Transverse colon (tissue), 4 donors: ENCODE measurements around the gene OR9A2. TPM values are rescaled to one million over a fixed set of nuclear protein-coding genes. Genes with fewer than 3 reads are reported as not detected.

ENCODE experiments used
- DNase-seq: peaks from one replicate; pipeline ENCODE4 v3.0.0-alpha.2; 2019
- H3K27ac ChIP-seq, 4 donors: fragments of 200-600 bp; sonication (generic); 2 replicates each; pipeline ENCODE4 v1.5.1; 2016 to 2018; ENCODE audit warnings: inconsistent platforms in 4 of 4
- H3K27me3 ChIP-seq: fragments of 200-600 bp; sonication (generic); 2 replicates; pipeline ENCODE4 v1.5.1; 2017; ENCODE audit warnings: inconsistent platforms
- H3K36me3 ChIP-seq, 4 donors: fragments of 200-600 bp; sonication (generic); 2 replicates each; pipeline ENCODE4 v1.5.1; 2017 to 2019; ENCODE audit warnings: inconsistent platforms in 4 of 4
- H3K4me1 ChIP-seq, 4 donors: fragments of 200-600 bp; sonication (generic); 2 replicates each; pipeline ENCODE4 v1.5.1; 2017 to 2020; ENCODE audit warnings: inconsistent platforms in 4 of 4
- H3K4me3 ChIP-seq, 4 donors: fragments of 200-600 bp; sonication (generic); 1 replicate in 1 of 4; 2 replicates in 3 of 4; pipeline versions ENCODE4 v1.5.1 to v1.6.1; 2017 to 2019; ENCODE audit warnings: inconsistent platforms in 4 of 4
- H3K9me3 ChIP-seq, 2 donors: fragments of 200-600 bp; sonication (generic); 2 replicates each; pipeline ENCODE4 v1.5.1; 2017 to 2019; ENCODE audit warnings: inconsistent platforms in 2 of 2
- EP300 ChIP-seq: sonication (generic); formaldehyde crosslinking; IDR thresholded peaks from one replicate; pipeline ENCODE4 v1.6.1; 2017; ENCODE audit warnings: antibody characterized with exemption, low read depth
- POLR2A ChIP-seq: fragments of 450-650 bp; IDR thresholded peaks from one replicate; pipeline ENCODE4 v1.6.1; 2016; ENCODE audit warnings: antibody characterized with exemption, mild to moderate bottlenecking, moderate library complexity
- POLR2AphosphoS5 ChIP-seq, 3 donors: sonication (generic); formaldehyde crosslinking; IDR thresholded peaks; one replicate each; pipeline ENCODE4 v1.6.1; 2016; ENCODE audit warnings: antibody characterized with exemption in 3 of 3
- WGBS, 2 donors: methylation state at CpG; one replicate each; pipeline ENCODE4 v1.1.5; 2018; ENCODE audit warnings: low coverage in 1 of 2; 5-methylcytosine and 5-hydroxymethylcytosine counted together
- in situ Hi-C, 4 donors: fragments of 200-750 bp; cut with MboI; loops; one replicate each; pipeline versions ENCODE4 v1.15.0 to v1.15.1; 2017; ENCODE audit warnings: low sequenced_read_pairs in 3 of 4, low pct_ligation_motif_present in 1 of 4, low pct_unique_long_range_greater_than_20kb in 1 of 4
- intact Hi-C: fragments of 100-400 bp; cut with DNase I; formaldehyde crosslinking; loops from one replicate; pipeline ENCODE4 v1.15.1; 2023; ENCODE audit warnings: low total_unique reads
- total RNA-seq, 4 donors: library from RNA; depleted of rRNA; stranded (reverse); fragments of >200 nt; gene quantifications; one replicate each; pipeline ENCODE4 v1.1.0, GENCODE V29; 2016
- TF ChIP-seq, protein P1 (sequence below), 5 experiments: fragments of 200-600 bp in 3 of 5; fragments of 450-650 bp in 2 of 5; sonication (generic) in 3 of 5; IDR thresholded peaks; 1 replicate in 2 of 5; 2 replicates in 3 of 5; pipeline ENCODE4 v1.5.1; 2016 to 2017; ENCODE audit warnings: antibody characterized with exemption in 5 of 5, inconsistent platforms in 3 of 5, mild to moderate bottlenecking in 2 of 5, moderate library complexity in 1 of 5

The OR9A2 gene
- total RNA-seq, 4 donors from 2014 or later: not detected

DNA sequence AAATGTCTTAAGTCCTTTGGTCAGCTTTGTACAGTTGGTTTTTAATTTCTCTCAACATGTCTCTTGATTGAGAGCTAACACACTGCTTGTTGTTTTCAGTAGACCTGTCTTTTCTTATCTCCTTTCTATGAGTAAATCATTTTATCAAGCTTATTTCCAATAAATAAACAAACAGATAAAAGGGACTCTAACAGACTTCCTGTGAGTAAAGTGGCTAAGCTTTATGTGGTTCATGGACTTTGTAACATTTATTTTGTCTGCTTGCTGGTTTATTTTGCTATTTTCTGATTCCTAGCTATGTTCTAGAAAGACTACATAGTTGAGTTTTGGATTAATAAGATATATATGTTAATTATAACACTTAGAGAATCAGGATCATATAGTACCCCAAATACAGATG, 27.1 kb downstream of the OR9A2 start:
- Histone ChIP-seq H3K27me3 (peaks cover 4% of the 10 kb centered on the region), H3K9me3 (no peaks in the 10 kb centered on the region), H3K4me1 (peaks cover 0 to 10% (median 4%) of the 10 kb centered on the region in 4 donors), H3K27ac (no peak overlapping the region), H3K4me3 (no peak overlapping the region), H3K36me3 (no peaks in the 10 kb centered on the region)
- no peak for TF ChIP-seq POLR2A
- TF ChIP-seq, protein P1, sequence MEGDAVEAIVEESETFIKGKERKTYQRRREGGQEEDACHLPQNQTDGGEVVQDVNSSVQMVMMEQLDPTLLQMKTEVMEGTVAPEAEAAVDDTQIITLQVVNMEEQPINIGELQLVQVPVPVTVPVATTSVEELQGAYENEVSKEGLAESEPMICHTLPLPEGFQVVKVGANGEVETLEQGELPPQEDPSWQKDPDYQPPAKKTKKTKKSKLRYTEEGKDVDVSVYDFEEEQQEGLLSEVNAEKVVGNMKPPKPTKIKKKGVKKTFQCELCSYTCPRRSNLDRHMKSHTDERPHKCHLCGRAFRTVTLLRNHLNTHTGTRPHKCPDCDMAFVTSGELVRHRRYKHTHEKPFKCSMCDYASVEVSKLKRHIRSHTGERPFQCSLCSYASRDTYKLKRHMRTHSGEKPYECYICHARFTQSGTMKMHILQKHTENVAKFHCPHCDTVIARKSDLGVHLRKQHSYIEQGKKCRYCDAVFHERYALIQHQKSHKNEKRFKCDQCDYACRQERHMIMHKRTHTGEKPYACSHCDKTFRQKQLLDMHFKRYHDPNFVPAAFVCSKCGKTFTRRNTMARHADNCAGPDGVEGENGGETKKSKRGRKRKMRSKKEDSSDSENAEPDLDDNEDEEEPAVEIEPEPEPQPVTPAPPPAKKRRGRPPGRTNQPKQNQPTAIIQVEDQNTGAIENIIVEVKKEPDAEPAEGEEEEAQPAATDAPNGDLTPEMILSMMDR (IDR thresholded peaks at IDR 0.05): no peak
- no peak for TF ChIP-seq POLR2AphosphoS5 (IDR thresholded peaks at IDR 0.05)
- no peak for TF ChIP-seq EP300
- no peak for DNase-seq
- in situ Hi-C loops: loop anchor here in 2 of 4 donors (10.0 to 25.0 kb wide), 4 partner anchors 125 to 438 kb away; partner anchors contain the start of genes EPHB6 (in 1 of the 2) and TAS2R60 (in 1 of the 2)
- intact Hi-C loops: loop anchor here (5.0 kb wide), 1 partner anchor 147 kb away; no protein-coding TSS in a partner anchor

DNA sequence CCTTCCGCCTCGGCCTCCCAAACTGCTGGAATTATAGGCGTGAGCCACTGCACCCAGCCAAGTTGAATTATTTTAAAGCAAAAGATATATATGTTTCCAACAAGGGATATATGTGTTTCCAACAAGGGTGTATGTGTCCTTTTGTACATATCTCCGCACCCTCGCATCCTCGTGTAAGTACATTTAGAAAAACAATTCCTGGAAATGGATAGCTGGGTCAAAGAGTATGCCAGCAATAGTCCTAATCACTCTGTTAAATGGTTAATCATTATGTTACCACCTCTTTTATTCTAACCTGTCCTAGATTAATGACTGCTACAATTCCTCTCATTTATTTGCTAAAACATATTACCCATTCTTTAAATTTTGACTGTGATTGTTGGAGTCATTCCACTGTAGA, 28.0 kb downstream of the OR9A2 start:
- H3K9me3 ChIP-seq: no peaks in the 10 kb centered on the region
- intact Hi-C loops: no loop called here
- no peaks in the 10 kb centered on the region for H3K27me3 ChIP-seq
- H3K27ac ChIP-seq: no peak overlapping the region
- TF ChIP-seq, protein P1 (IDR thresholded peaks at IDR 0.05): no peak
- TF ChIP-seq POLR2A: no peak
- TF ChIP-seq POLR2AphosphoS5 (IDR thresholded peaks at IDR 0.05): no peak
- TF ChIP-seq EP300: no peak
- WGBS, 2 donors: 92 to 95% methylated on average over 6 of the region's 6 CpGs
- in situ Hi-C loops: no loop called here
- DNase-seq: no peak
- H3K36me3 ChIP-seq: no peaks in the 10 kb centered on the region
- H3K4me3 ChIP-seq: no peak overlapping the region
- peaks cover 0 to 10% (median 4%) of the 10 kb centered on the region in 4 donors for H3K4me1 ChIP-seq

DNA sequence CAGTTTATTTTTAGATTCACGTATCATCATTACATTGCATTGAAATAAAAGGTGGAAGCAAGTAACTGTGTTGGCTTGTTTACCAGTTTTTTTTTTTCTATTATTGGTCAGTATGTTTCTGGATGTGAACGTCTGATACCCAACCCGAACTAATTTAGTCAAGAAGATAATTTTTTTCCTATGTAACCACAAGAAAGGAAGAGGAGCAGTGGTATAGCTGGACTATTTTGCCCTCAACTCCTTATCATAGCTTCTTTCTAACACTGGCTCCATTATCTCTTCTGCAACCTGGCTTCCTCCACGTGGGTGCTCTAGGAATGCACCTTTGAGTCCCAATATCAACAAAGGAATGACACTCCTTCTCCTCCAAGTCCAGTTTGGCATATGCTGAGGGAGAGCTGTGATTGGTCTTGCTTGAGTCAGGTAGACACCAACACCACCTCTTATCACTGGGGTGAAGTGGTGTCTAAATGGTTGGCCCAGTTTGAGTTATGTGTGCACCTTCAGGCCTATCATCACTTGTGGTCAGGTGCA, 29.4 kb downstream of the OR9A2 start:
- Histone ChIP-seq H3K27me3 (no peaks in the 10 kb centered on the region), H3K4me3 (no peak overlapping the region), H3K27ac (no peak overlapping the region), H3K9me3 (no peaks in the 10 kb centered on the region), H3K4me1 (no peaks in the 10 kb centered on the region), H3K36me3 (no peaks in the 10 kb centered on the region)
- no peak for TF ChIP-seq POLR2AphosphoS5 (IDR thresholded peaks at IDR 0.05)
- TF ChIP-seq, protein P1 (IDR thresholded peaks at IDR 0.05): no peak
- TF ChIP-seq POLR2A: no peak
- TF ChIP-seq EP300: no peak
- DNase-seq: no peak
- WGBS, 2 donors: 64 to 66% methylated on average over 4 of the region's 4 CpGs
- in situ Hi-C loops: no loop called here
- intact Hi-C loops: no loop called here

DNA sequence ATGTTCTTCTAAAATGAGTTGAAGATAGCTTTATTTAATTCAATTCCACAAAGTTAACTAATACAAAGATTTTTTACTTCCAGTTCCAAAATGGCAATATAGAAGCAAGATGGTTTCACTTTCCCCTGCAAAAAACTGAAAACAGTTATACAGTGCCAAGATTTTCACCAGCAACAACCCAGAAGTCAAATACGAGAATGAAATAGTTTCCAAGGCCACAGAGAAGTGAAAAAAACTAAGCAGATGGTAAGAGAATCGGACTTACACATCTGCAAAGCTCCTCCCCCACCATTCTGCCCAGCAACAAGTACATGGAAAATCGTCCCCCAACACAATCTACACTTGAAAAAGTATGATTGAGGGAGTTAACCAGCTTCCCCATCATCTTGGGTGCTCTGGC, 34.5 kb downstream of the OR9A2 start:
- no peak overlapping the region for H3K27ac ChIP-seq
- intact Hi-C loops: no loop called here
- 33 to 38% methylated on average over 3 of the region's 3 CpGs for WGBS, 2 donors
- TF ChIP-seq POLR2A: no peak
- no peak for TF ChIP-seq POLR2AphosphoS5 (IDR thresholded peaks at IDR 0.05)
- no peaks in the 10 kb centered on the region for H3K4me1 ChIP-seq
- H3K9me3 ChIP-seq: no peaks in the 10 kb centered on the region
- H3K4me3 ChIP-seq: no peak overlapping the region
- no peak for DNase-seq
- in situ Hi-C loops: no loop called here
- no peaks in the 10 kb centered on the region for H3K36me3 ChIP-seq
- no peaks in the 10 kb centered on the region for H3K27me3 ChIP-seq

DNA sequence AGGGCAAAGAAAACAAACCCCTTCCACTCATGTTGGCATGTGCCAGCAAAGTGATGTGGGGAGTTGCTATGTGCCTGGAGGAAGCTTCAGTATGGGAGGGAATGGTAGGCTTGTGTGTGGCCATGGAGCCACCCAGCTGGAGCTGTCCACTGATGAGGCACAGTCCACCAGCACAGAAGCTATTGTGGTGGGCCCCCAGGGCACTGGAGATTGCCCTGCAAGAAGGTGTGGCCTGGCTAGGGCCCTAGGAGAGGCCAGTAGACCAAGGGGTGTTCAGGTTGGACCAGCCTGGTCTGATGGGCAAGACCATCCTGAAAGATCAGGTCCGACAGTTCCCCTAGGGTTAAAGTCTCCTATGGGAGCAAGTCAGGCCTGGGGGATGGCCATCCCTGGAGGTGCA, 42.6 kb downstream of the OR9A2 start:
- H3K27ac ChIP-seq: no peak overlapping the region
- DNase-seq: no peak
- no peaks in the 10 kb centered on the region for H3K4me1 ChIP-seq
- H3K36me3 ChIP-seq: no peaks in the 10 kb centered on the region
- no peak overlapping the region for H3K4me3 ChIP-seq
- WGBS, 2 donors: 100% methylated on average over 1 of the region's 1 CpG; no CpG with 5 or more reads in 1 of the 2 donors
- H3K9me3 ChIP-seq: no peaks in the 10 kb centered on the region
- in situ Hi-C loops: no loop called here
- TF ChIP-seq POLR2AphosphoS5 (IDR thresholded peaks at IDR 0.05) (no peak), POLR2A (no peak), EP300 (no peak)
- TF ChIP-seq, protein P1 (IDR thresholded peaks at IDR 0.05): no peak
- H3K27me3 ChIP-seq: no peaks in the 10 kb centered on the region
- intact Hi-C loops: no loop called here
